NOMO-1 (cell line): ENCODE measurements around the gene HNRNPA1L2.
A peak's percentile ranks its signal among the peaks of the same experiment; 100 is the strongest.
"Not testable (repeated sequence)": the region's sequence is repeated elsewhere in the genome, so short reads cannot be mapped to it uniquely, and the experiment has no call there.

ENCODE experiments used
- DNase-seq, 2 experiments: peaks; one replicate each; lab custom pipeline; 2025; ENCODE audit not compliant: unreplicated experiment in 2 of 2; lab: John Stamatoyannopoulos, UW

The HNRNPA1L2 gene

GRCh38 chr13:52644108-52644507 lies 1.9 kb downstream of the HNRNPA1L2 start:
- no peak for DNase-seq

DNA sequence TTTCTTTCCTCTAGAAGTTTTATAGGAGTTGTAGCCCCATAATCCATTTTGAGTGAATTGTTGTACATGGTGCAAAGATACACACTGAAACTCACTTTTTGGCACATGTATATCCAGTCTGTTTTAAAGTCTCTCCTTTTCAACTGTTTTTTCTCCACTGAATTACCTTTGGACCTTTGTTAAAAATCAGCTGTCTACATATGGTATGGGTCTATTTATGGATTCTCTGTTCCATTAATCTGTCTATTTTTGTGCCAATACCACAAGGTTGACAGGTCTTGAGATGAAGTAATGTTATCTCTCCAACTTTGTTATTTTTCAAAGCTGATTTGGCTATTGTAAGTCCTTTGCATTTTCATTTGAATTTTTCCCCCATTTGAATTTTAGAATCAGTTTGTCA lies 4.7 kb downstream of the HNRNPA1L2 start:
- DNase-seq, result no peak

- DNase-seq, result no peak
These were observed 8.5 kb downstream of the HNRNPA1L2 start for GRCh38 chr13:52650731-52651130.

- DNase-seq, result no peak
These were observed 9.6 kb downstream of the HNRNPA1L2 start for GRCh38 chr13:52651897-52652195.

DNA sequence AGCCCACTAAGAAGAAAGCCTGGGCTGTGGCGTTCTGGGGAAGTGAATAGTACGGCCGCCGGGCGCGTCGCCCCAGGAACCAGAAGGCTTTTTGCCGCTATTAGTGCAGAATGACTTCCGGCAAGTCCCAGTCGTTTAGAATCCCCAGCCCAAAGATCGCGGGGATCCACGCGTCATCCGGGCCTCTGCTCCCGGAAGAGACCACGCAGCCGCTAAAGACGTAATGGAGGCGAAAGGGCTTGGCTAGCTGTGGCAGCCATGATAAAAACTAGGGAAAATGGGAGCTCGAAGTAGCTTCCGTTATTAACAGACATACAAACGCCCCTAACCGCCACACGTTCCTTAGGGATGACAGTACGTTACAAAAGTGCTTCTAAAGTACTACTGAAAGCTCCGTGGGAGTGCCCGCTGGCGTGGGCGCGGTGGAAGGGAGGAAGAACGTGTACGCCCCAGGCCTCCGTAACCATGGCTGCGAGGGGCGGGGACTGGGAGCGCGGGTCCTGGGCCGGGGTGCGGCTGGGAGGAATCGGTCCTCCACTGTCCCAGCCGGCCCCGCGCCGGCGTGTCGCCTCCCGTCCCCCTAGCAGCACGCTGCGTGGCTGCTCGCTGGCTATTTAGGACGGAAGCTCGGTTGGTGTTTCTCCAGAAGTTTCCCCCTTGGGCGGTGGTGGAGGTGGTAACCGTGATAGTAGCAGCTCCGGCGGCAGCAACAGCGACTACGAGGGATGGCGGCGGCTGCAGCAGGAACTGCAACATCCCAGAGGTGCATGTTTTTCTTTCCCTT lies 10.2 kb downstream of the HNRNPA1L2 start, which contains the start of gene SUGT1:
Gene SUGT1 (plus strand): TSS at position 641 of the 784 bp plus-strand sequence. CDS start 85 bp downstream, at position 726.
- DNase-seq, result peak; percentile 94 to 97

- peak in 1 of 2 experiments; percentile 62 for DNase-seq
These were observed 10.7 kb downstream of the HNRNPA1L2 start for GRCh38 chr13:52652980-52653303.

DNA sequence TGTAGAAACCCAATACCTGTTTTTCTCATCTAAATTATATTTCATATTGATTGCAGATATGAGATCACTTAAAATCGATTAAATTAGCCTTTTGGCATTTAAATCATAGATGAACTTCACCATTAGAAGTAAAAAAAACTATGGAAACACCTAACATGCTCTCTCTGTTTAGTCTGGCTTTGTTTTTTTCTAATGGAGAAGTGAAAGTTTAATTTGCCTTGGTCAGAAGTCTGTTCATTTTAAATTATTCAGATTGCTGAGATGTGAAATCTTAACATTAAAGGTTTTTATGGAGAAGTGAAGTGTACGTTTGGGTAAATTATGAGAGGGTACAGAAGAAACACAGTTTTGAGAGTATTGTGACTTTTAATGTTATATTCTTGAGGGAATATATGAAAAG lies 17.1 kb downstream of the HNRNPA1L2 start:
- no peak for DNase-seq

GRCh38 chr13:52664272-52664671 lies 22.0 kb downstream of the HNRNPA1L2 start:
- DNase-seq, result no peak

DNA sequence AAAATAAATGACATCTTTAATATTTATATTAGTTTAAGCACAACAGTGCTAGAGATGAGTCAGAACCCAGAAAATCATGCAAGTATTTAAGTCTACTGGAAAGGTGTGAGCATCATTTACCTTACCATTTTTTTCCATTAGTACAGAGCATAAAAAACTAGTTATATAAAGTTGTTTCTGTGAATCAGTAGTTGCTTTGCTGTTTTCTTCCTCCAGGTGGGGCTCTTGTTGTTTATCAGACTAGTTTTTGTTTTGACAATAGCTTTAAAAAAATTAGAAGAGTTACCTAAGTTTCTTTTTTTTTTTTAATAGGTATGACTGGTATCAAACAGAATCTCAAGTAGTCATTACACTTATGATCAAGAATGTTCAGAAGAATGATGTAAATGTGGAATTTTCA lies 23.1 kb downstream of the HNRNPA1L2 start:
- DNase-seq, result no peak

DNA sequence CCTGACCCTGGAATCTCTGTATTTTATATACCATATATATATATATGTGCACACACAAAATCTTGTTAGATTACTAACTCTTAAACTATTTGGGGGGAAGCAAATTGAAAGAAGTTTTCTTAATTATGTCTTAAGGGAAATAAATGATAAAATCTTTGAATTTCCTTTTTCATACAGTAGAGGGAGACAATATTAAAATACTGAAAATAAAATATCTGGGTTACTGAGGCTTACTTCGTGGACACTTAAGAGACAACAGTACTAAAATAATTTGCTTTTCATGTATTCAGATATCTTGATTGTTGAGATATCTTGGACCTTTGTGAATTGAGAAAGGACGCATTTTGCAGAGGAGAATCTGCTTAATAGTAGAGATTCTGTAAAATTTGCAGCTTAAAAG lies 27.4 kb downstream of the HNRNPA1L2 start:
- DNase-seq, result no peak

- no peak for DNase-seq
These were observed 28.5 kb downstream of the HNRNPA1L2 start for GRCh38 chr13:52670726-52671125.

DNA sequence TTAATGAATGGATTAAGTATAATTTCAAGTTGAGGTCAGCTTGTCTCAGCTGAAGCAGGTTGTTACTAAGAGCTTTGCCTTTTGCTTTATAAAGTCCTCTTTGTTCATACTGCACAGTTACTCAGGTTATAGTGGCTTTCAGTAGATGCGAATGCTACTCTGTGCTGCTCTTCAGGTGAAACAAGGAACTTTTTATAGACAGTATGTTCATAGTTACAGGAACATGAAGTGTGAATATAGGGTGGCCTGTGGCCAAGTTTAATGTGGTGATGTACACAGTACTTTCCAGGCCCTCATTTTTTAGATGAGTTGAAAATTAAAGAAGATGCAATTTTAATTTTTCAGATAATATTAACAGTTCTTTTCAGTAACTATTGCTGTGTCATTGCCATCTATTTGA lies 31.2 kb downstream of the HNRNPA1L2 start:
- DNase-seq, result no peak

GRCh38 chr13:52677823-52678222 lies 35.6 kb downstream of the HNRNPA1L2 start:
- no peak for DNase-seq

DNA sequence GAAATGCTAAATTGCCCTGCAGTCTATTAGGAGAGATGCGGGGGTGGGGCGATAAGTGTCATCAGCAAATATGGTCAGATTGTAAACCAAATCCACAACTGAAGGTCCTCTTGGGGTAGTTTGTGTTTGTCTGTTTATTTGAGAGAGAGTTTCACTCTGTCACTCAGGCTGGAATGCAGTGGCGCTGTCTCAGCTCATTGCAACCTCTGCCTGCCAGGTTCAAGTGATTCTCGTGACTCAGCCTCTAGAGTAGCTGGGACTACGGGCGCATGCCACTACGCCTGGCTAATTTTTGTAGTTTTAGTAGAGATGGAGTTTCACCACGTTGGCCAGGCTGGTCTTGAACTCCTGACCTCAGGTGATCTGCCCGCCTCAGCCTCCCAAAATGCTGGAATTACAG lies 43.6 kb downstream of the HNRNPA1L2 start:
- DNase-seq, result not testable (repeated sequence)

DNA sequence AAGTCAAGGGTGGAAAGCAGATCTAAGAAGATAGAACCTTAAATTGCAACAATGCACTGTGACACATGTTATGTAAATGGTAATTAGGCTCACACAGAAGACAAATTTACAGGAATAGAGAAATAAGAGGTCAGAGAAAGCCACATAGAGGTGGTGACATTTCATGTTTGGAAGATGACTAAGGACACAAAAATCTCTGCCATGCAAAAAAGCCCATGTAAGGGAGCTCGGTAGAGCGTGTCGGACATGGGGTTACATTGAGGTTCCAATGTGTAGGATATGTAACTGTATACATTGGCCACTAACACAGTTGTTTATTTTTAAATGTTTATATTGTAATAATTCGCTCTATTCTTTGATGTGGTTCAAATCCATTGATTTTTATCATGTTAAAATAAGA lies 44.1 kb downstream of the HNRNPA1L2 start:
- DNase-seq, result no peak
